ENCODE measurements around the gene ST6GALNAC3.
A peak's percentile ranks its signal among the peaks of the same experiment; 100 is the strongest.

The ST6GALNAC3 gene

GRCh38 chr1:76352741-76353435 lies 278.3 kb downstream of the ST6GALNAC3 start:
- DNase-seq (ENCODE audit: low read depth), result no peak

GRCh38 chr1:76354236-76354635 lies 279.7 kb downstream of the ST6GALNAC3 start:
- DNase-seq (ENCODE audit: low read depth), result no peak

GRCh38 chr1:76366726-76367125 lies 292.2 kb downstream of the ST6GALNAC3 start:
- no peak for DNase-seq (ENCODE audit: low read depth)

GRCh38 chr1:76371941-76372340 lies 297.4 kb downstream of the ST6GALNAC3 start:
- DNase-seq (ENCODE audit: low read depth), result no peak

- DNase-seq (ENCODE audit: low read depth), result no peak
These were observed 299.5 kb downstream of the ST6GALNAC3 start for GRCh38 chr1:76374086-76374485.

GRCh38 chr1:76377247-76377646 lies 302.7 kb downstream of the ST6GALNAC3 start:
- DNase-seq (ENCODE audit: low read depth), result no peak

GRCh38 chr1:76379506-76379905 lies 305.0 kb downstream of the ST6GALNAC3 start:
- peak; percentile 52 for DNase-seq (ENCODE audit: low read depth)

- peak; percentile 46 for DNase-seq (ENCODE audit: low read depth)
These were observed 307.0 kb downstream of the ST6GALNAC3 start for GRCh38 chr1:76381450-76382097.

- no peak for DNase-seq (ENCODE audit: low read depth)
These were observed 313.7 kb downstream of the ST6GALNAC3 start for GRCh38 chr1:76388261-76388660.

- DNase-seq (ENCODE audit: low read depth), result peak; percentile 2
These were observed 315.9 kb downstream of the ST6GALNAC3 start for GRCh38 chr1:76390456-76390855.

GRCh38 chr1:76395059-76395458 lies 320.5 kb downstream of the ST6GALNAC3 start:
- DNase-seq (ENCODE audit: low read depth), result no peak

- DNase-seq (ENCODE audit: low read depth), result peak; percentile 21
These were observed 327.6 kb downstream of the ST6GALNAC3 start for GRCh38 chr1:76402128-76402527.

GRCh38 chr1:76408303-76408702 lies 333.8 kb downstream of the ST6GALNAC3 start:
- DNase-seq (ENCODE audit: low read depth), result no peak

- no peak for DNase-seq (ENCODE audit: low read depth)
These were observed 336.0 kb downstream of the ST6GALNAC3 start for GRCh38 chr1:76410499-76410898.

- DNase-seq (ENCODE audit: low read depth), result no peak
These were observed 344.0 kb downstream of the ST6GALNAC3 start for GRCh38 chr1:76418531-76418930.

GRCh38 chr1:76419603-76420002 lies 345.1 kb downstream of the ST6GALNAC3 start:
- no peak for DNase-seq (ENCODE audit: low read depth)

- DNase-seq (ENCODE audit: low read depth), result peak; percentile 66
These were observed 350.9 kb downstream of the ST6GALNAC3 start for GRCh38 chr1:76425201-76426145.

- DNase-seq (ENCODE audit: low read depth), result no peak
These were observed 352.1 kb downstream of the ST6GALNAC3 start for GRCh38 chr1:76426606-76427005.

- DNase-seq (ENCODE audit: low read depth), result no peak
These were observed 353.5 kb downstream of the ST6GALNAC3 start for GRCh38 chr1:76428028-76428427.

- no peak for DNase-seq (ENCODE audit: low read depth)
These were observed 356.0 kb downstream of the ST6GALNAC3 start for GRCh38 chr1:76430531-76430930.

GRCh38 chr1:76433526-76433925 lies 359.0 kb downstream of the ST6GALNAC3 start:
- peak; percentile 86 for DNase-seq (ENCODE audit: low read depth)

- no peak for DNase-seq (ENCODE audit: low read depth)
These were observed 368.7 kb downstream of the ST6GALNAC3 start for GRCh38 chr1:76443217-76443616.

- no peak for DNase-seq (ENCODE audit: low read depth)
These were observed 370.2 kb downstream of the ST6GALNAC3 start for GRCh38 chr1:76444773-76445172.

Measured in fibroblast of gingiva (primary cell).